Aorta (tissue), 5 donors: ENCODE results near the gene ANKS1B. TPM values are rescaled to one million over a fixed set of nuclear protein-coding genes. Genes with fewer than 3 reads are reported as not detected.
A peak's percentile ranks its signal among the peaks of the same experiment; 100 is the strongest.

Experiments
- ATAC-seq: fragments of 200-7000 bp; cut with Tn5 transposase; one replicate; pipeline ENCODE4 v1.9.1; 2022; ENCODE audit warnings: moderate library complexity; ENCODE audit not compliant: low FRiP score
- DNase-seq, 2 donors: peaks; one replicate each; pipeline ENCODE4 v3.0.0-alpha.2; 2020
- H3K27ac ChIP-seq, 2 donors: one replicate each; pipeline ENCODE4 v1.5.1; 2013; ENCODE audit warnings: low read length in 2 of 2, mild to moderate bottlenecking in 2 of 2, moderate library complexity in 2 of 2, control low read depth in 1 of 2, inconsistent platforms in 1 of 2, low read depth in 1 of 2
- H3K27me3 ChIP-seq, 2 donors: one replicate each; pipeline ENCODE4 v1.6.1; 2013; ENCODE audit warnings: control low read depth in 1 of 2, low read length in 1 of 2, mild to moderate bottlenecking in 1 of 2, moderate library complexity in 1 of 2; ENCODE audit not compliant: insufficient read depth in 2 of 2, control insufficient read depth in 1 of 2
- H3K36me3 ChIP-seq, 2 donors: one replicate each; pipeline ENCODE4 v1.6.1; 2013; ENCODE audit warnings: control low read depth in 1 of 2, low read length in 1 of 2, mild to moderate bottlenecking in 1 of 2; ENCODE audit not compliant: insufficient read depth in 2 of 2, control insufficient read depth in 1 of 2
- H3K4me1 ChIP-seq, 2 donors: one replicate each; pipeline ENCODE4 v1.6.1; 2013; ENCODE audit warnings: low read length in 2 of 2, control low read depth in 1 of 2, mild to moderate bottlenecking in 1 of 2, moderate library complexity in 1 of 2; ENCODE audit not compliant: insufficient read depth in 2 of 2, control insufficient read depth in 1 of 2
- H3K4me3 ChIP-seq, 2 donors: one replicate each; pipeline ENCODE4 v1.5.1; 2013; ENCODE audit warnings: low read length in 2 of 2, control low read depth in 1 of 2, mild to moderate bottlenecking in 1 of 2
- H3K9me3 ChIP-seq: one replicate; pipeline ENCODE4 v1.6.1; 2013; ENCODE audit warnings: mild to moderate bottlenecking, low read length; ENCODE audit not compliant: control insufficient read depth
- WGBS, 2 donors: extraction: QIAGEN DNeasy Blood & Tissue Kit; methylation state at CpG; one replicate each; pipeline ENCODE4 v1.1.7; 2013; 5-methylcytosine and 5-hydroxymethylcytosine counted together
- intact Hi-C, 2 donors: fragments of 100-400 bp; cut with DNase I; formaldehyde crosslinking; loops; one replicate each; pipeline versions ENCODE4 v1.14.2 to v1.15.0; 2022
- polyA plus RNA-seq, 2 donors: library from polyadenylated mRNA; stranded (reverse); fragments of 200-250 nt; gene quantifications; one replicate each; pipeline ENCODE4 v1.2.3, GENCODE V29; 2013
- total RNA-seq, 2 donors: library from RNA; stranded (reverse); fragmentation: NEBNext Ultra II Directional; extraction: Animal tissue kit (Norgen Biotek cat#: 25700); gene quantifications; one replicate each; pipeline ENCODE4 v1.2.1, GENCODE V29; 2021
- donor health status: healthy with polysubstance abuse.
- donor health status: Bipolar disorder and iron deficiency.
- donor health status: DM: no; HTN: no; CAD: no.
- donor health status: DM: no; HTN: no; CAD: no.
- donor health status: DM: yes; HTN: yes; CAD: no.

Gene ANKS1B
- total and polyA plus RNA-seq, 4 donors = 3.0 to 37.0 (median 17.8) TPM

DNA sequence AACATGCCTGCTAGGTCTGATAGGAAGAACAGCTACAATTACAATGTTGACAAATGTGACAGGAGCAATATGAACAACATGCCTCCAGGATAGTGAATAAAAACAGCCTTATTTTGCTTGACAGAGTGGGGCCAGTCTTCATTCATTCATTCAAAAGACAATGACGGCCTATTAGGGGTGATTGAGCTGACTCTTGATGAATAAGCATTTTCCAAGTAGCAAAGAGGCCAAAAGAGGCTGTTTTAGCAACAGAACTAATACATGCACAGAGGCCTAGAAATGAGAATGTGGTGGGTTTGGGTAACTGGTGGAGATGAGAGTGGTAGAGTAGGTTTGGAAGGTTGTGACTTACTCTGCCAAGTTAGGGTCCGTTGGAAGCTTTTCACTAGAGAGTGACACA lies 1201.3 kb downstream of the ANKS1B start:
- H3K4me1 ChIP-seq = no peaks in the 10 kb centered on the region
- H3K27me3 ChIP-seq = no peaks in the 10 kb centered on the region
- intact Hi-C loops = no loop called here
- H3K27ac ChIP-seq = no peak overlapping the region
- no peak for DNase-seq
- H3K36me3 ChIP-seq = peaks cover 0 to 3% of the 10 kb centered on the region in 2 donors
- ATAC-seq = no peak
- H3K4me3 ChIP-seq = no peak overlapping the region
- WGBS, 2 donors = 91 to 92% methylated on average over 2 of the region's 2 CpGs
- no peaks in the 10 kb centered on the region for H3K9me3 ChIP-seq

DNA sequence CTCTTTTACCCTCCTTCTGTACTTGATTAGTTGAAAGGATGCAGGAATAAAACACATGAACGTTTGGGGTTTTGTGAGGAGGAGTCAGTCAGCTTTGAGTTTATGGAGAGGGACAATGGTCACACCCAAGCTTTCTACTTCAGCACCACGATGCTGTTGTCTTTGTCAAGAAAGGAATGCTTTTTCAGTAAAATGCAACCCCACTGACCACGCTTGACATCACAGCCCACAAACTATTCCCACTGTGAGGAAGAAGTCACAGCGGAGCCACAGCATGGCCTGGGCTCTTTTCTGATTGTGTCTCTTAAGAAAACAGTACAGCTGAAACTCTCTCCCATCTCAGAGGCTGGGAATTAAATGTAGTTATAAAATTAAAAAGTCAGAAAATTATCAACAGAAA lies 1204.5 kb downstream of the ANKS1B start:
- ATAC-seq (no peak), DNase-seq (no peak)
- Histone ChIP-seq H3K27me3 (no peaks in the 10 kb centered on the region), H3K9me3 (no peaks in the 10 kb centered on the region), H3K27ac (no peak overlapping the region), H3K36me3 (peaks cover 0 to 3% of the 10 kb centered on the region in 2 donors), H3K4me3 (no peak overlapping the region), H3K4me1 (no peaks in the 10 kb centered on the region)
- 63 to 64% methylated on average over 4 of the region's 4 CpGs for WGBS, 2 donors
- intact Hi-C loops = no loop called here

DNA sequence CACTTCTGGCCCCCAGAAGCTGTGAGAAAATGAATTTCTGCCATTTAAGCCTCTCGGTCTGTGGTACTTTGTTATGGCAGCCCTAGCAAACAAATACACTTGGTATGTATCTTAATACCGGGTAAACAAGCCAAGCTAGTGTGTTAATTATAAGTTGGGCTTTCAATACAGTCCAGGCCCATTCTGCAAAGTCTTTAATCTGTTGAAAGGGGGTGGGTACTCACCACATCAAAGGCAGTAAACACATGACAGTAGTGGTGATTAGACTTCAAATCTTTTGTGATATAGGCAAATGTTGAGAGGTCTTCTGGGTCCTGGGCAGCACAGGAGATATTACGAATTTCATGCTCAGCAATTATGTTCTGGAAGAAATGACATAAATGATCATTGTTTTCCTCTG lies 1211.9 kb downstream of the ANKS1B start:
- ATAC-seq (no peak), DNase-seq (no peak)
- Histone ChIP-seq H3K4me3 (no peak overlapping the region), H3K27me3 (no peaks in the 10 kb centered on the region), H3K36me3 (peaks cover 0 to 1% of the 10 kb centered on the region in 2 donors), H3K27ac (no peak overlapping the region), H3K9me3 (no peaks in the 10 kb centered on the region), H3K4me1 (no peaks in the 10 kb centered on the region)
- intact Hi-C loops = no loop called here
- WGBS, 2 donors = 93 to 96% methylated on average over 3 of the region's 3 CpGs

DNA sequence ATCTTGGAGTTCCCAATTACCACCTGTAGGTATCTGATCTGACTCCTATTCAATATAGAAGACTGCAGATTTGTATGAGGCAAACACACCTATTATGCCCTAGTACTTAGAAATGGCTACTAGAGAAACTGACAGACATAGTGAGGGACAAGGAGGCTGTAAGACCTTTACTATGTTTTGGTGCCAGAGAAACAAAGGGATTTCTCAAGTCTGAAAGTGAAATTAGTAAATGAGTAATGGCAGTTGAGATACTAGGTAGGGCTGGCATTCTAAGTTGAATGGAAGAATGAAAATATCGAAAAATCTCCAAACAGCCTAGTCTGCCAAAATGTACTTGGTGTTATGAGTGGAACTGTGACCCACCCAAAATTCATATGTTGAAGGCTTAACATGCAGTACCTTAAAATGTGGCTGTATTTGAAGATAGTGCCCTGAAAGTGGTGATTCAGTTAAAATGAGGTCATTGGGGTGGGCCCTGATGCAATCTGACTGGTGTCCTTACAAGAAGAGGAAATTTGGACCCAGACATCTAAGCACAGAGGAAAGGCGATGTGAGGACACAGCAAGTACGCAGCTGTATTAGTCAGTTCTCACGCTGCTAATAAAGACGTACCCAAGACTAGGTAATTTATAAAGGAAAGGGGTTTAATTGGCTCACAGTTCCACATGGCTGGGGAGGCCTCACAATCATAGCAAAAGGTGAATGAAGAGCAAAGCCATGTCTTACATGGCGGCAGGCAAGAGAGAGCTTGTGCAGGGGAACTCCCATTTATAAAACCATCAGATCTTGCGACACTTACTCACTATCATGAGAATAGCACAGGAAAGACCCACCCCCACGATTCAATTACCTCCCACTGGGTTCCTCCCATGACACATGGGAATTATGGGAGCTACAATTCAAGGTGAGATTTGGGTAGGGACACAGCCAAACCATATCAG lies 1212.7 kb downstream of the ANKS1B start:
- Histone ChIP-seq H3K36me3 (peaks cover 0 to 1% of the 10 kb centered on the region in 2 donors), H3K9me3 (no peaks in the 10 kb centered on the region), H3K4me3 (no peak overlapping the region), H3K27me3 (no peaks in the 10 kb centered on the region), H3K27ac (no peak overlapping the region), H3K4me1 (no peaks in the 10 kb centered on the region)
- ATAC-seq = no peak
- DNase-seq = no peak
- intact Hi-C loops = no loop called here
- WGBS, 2 donors = 93% methylated on average over 8 of the region's 8 CpGs

DNA sequence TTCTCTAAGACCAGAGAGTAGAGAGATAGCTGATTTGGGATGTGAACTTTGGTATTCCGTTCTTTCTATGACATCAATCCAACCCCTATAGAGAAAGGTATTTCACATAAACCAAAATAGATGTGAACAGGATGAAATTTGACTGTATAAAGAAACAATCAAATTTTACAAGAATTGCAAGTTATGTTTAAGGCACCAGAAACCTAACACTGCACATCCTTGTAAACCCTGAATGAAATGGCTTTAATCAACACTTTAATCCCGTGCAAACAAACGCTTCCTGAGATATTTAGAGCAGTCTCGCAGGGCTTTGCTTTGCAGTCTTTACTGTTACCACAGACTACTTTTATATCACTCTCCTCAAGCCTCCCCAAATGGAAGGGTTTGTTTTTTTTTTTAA lies 1214.5 kb downstream of the ANKS1B start:
- no peaks in the 10 kb centered on the region for H3K9me3 ChIP-seq
- H3K27ac ChIP-seq = no peak overlapping the region
- ATAC-seq (no peak), DNase-seq (no peak)
- intact Hi-C loops = no loop called here
- WGBS, 2 donors = 92 to 93% methylated on average over 4 of the region's 4 CpGs
- no peaks in the 10 kb centered on the region for H3K4me1 ChIP-seq
- H3K36me3 ChIP-seq = peaks cover 0 to 1% of the 10 kb centered on the region in 2 donors
- no peak overlapping the region for H3K4me3 ChIP-seq
- H3K27me3 ChIP-seq = no peaks in the 10 kb centered on the region

DNA sequence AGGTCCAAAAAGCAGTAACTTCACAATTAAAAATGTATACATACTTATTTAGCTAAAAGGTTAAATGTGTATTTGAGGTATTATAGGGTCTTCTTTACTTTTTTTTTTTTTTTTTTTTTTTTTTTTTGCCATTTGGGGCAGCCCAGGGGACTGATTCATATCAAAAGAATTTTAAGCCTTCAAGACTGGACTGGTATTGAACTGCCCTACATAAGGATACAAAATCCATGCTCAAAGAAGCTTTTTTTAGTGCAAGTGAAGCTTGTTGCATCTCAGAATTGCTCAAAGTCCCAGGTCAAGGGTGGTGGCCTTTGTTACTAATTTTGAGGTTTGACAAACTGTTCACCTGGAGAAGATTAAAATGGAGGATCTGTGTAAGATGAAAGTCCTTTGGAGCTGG lies 1215.7 kb downstream of the ANKS1B start:
- DNase-seq = no peak
- H3K4me3 ChIP-seq = no peak overlapping the region
- ATAC-seq = no peak

DNA sequence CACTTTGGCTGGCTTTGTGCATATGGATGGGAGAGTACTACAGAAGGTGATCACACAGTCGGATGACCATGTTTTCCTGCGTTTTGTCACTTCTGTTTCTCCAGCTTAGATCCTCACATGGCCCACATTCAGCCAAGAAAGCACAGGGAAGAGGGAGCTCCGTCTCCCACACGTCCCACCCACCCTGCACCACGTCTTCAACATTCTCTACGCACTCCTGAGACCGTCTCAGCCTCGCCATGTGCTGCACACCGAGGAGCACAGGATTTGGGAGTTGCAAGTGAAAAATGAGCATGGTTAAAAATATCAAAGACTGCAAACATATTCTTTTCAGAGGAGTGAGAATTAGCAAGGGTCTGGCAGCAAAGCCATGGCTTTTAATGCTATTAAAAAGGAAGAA lies 1217.5 kb downstream of the ANKS1B start:
- no peak for DNase-seq
- 82 to 87% methylated on average over 9 of the region's 9 CpGs for WGBS, 2 donors
- no peaks in the 10 kb centered on the region for H3K36me3 ChIP-seq
- ATAC-seq = no peak
- H3K4me3 ChIP-seq = no peak overlapping the region
- no peaks in the 10 kb centered on the region for H3K4me1 ChIP-seq
- no peak overlapping the region for H3K27ac ChIP-seq
- no peaks in the 10 kb centered on the region for H3K27me3 ChIP-seq
- H3K9me3 ChIP-seq = no peaks in the 10 kb centered on the region
- intact Hi-C loops = no loop called here

More for the DNA sequence above, 1215.7 kb downstream of the ANKS1B start:
- Histone ChIP-seq H3K27ac (no peak overlapping the region), H3K27me3 (no peaks in the 10 kb centered on the region), H3K4me1 (no peaks in the 10 kb centered on the region), H3K9me3 (no peaks in the 10 kb centered on the region), H3K36me3 (peaks cover 0 to 1% of the 10 kb centered on the region in 2 donors)
- intact Hi-C loops = no loop called here

DNA sequence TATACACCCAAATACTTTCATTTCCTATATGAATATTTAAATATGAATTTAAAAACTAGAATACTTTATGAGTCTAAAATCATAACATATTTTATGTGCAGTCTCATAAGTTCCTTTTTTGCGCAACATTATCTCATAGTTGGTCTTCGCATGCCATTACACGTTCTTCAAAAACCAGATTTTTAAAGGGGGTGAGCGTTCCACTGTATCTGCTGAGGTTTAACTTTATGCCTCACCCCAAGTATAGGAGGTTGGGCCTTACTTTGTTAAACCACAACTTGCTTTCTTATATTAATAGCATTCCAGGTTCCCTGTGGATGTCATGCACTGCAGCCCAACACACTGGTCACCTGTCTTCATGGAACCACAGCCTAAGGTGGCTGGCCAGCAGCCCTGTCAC lies 1221.1 kb downstream of the ANKS1B start:
- no peaks in the 10 kb centered on the region for H3K27me3 ChIP-seq
- 90 to 94% methylated on average over 4 of the region's 4 CpGs for WGBS, 2 donors
- H3K27ac ChIP-seq = no peak overlapping the region
- intact Hi-C loops = no loop called here
- DNase-seq (no peak), ATAC-seq (no peak)
- H3K9me3 ChIP-seq = no peaks in the 10 kb centered on the region
- no peaks in the 10 kb centered on the region for H3K4me1 ChIP-seq
- no peak overlapping the region for H3K4me3 ChIP-seq
- H3K36me3 ChIP-seq = peaks cover 0 to 2% of the 10 kb centered on the region in 2 donors

DNA sequence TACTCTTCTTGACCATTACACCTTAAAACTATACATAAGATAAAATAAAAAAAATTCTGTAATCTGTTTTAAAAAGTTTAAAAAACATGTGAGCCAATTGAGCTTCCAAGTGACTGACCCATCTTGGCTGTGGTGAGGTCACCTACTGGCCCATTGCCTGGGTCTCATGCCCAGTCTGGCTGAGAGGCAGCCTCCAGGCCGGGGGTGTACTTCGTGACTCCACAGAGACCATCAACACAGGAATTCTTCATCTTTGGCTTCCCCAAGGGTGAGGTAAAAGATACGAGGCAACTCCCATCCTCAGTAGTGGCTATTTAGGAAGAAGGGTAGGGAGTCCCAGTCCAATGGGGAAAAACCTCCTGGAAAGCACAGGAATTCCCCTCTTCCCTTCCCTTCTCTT lies 1226.4 kb downstream of the ANKS1B start:
- Histone ChIP-seq H3K4me1 (no peaks in the 10 kb centered on the region), H3K9me3 (no peaks in the 10 kb centered on the region), H3K27me3 (no peaks in the 10 kb centered on the region), H3K36me3 (peaks cover 0 to 2% of the 10 kb centered on the region in 2 donors), H3K27ac (no peak overlapping the region), H3K4me3 (no peak overlapping the region)
- intact Hi-C loops = no loop called here
- 5 to 6% methylated on average over 3 of the region's 3 CpGs for WGBS, 2 donors
- ATAC-seq = peak; percentile 67
- peak; percentile 80 to 90 for DNase-seq
